ENCODE measurements around the gene FAF1. TPM values are rescaled to one million over a fixed set of nuclear protein-coding genes. Genes with fewer than 3 reads are reported as not detected.
A peak's percentile ranks its signal among the peaks of the same experiment; 100 is the strongest.

The FAF1 gene
- total and polyA plus RNA-seq, 8 donors: 47.4 to 58.3 (median 53.2) TPM

DNA sequence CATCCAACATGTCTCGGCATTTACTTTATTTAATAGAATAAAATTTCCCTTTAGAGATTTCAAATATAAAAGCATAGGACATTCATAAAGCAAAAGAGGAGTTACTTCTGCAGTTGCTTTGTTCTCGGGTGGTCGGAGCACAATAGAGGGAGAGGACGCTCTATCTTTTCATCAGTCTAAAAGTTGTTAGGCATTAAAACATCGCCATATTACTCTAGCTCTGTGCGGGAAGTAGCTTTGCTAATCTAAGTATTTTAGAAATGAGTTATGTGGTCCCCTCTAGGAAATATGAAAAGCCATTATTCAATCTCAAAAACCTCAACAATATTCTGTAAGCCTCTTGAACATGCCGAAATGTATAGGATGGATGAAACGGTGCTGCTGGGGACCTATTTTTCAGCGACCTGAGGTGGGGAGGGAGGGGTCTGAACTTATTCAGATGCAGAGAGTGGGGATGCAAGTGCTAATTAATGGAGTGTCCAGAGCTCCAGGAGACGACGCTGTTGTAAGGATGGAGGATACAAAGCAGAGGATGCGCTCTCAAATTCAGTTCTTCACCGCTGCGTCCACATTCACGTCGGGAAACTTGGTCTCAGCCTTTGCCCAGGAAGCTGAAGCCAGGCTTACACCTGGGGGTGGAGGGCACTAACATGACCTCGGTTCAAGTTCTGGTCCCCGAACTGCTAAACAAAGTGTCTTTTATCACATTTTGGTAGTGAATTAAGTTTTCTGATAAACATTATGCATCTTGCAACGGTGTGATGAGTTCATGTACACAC is 16.2 kb upstream of the FAF1 start:
- intact Hi-C loops (cut with DNase I): no loop called here
- DNase-seq (no peak), ATAC-seq (no peak)
- H3K9me3 ChIP-seq: no peaks in the 10 kb centered on the region
- no peaks in the 10 kb centered on the region for H3K36me3 ChIP-seq
- TF ChIP-seq, protein P1, sequence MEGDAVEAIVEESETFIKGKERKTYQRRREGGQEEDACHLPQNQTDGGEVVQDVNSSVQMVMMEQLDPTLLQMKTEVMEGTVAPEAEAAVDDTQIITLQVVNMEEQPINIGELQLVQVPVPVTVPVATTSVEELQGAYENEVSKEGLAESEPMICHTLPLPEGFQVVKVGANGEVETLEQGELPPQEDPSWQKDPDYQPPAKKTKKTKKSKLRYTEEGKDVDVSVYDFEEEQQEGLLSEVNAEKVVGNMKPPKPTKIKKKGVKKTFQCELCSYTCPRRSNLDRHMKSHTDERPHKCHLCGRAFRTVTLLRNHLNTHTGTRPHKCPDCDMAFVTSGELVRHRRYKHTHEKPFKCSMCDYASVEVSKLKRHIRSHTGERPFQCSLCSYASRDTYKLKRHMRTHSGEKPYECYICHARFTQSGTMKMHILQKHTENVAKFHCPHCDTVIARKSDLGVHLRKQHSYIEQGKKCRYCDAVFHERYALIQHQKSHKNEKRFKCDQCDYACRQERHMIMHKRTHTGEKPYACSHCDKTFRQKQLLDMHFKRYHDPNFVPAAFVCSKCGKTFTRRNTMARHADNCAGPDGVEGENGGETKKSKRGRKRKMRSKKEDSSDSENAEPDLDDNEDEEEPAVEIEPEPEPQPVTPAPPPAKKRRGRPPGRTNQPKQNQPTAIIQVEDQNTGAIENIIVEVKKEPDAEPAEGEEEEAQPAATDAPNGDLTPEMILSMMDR (IDR thresholded peaks at IDR 0.05): no peak
- H3K4me1 ChIP-seq: peaks cover 0 to 17% of the 10 kb centered on the region in 2 donors
- peaks cover 0 to 48% of the 10 kb centered on the region in 2 donors for H3K27me3 ChIP-seq
- H3K27ac ChIP-seq: peak overlapping the region; percentile 86 to 94
- H3K4me3 ChIP-seq: peak overlapping the region; percentile 76 to 77

DNA sequence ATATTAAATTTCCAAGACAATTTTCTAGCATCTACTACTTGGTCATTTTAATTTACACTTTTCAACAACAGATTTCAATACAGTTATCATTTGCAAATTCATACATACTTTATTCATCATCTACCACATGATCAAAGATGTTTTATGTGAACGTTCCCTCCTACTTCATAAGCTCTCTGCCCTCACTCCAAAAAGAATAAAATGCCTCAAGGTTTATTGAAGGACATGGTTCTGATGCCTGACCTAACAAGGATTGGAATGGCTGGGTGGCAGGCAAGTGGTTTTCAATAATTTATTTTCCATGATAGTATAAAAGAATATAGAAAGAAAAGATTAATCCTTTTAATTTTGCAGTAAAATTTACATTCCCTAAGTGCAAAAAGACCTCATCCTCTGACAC is 15.4 kb upstream of the FAF1 start:
- ATAC-seq: no peak
- H3K27me3 ChIP-seq: peaks cover 0 to 40% of the 10 kb centered on the region in 2 donors
- H3K36me3 ChIP-seq: no peaks in the 10 kb centered on the region
- no peak for DNase-seq
- no peaks in the 10 kb centered on the region for H3K9me3 ChIP-seq
- TF ChIP-seq, protein P1 (IDR thresholded peaks at IDR 0.05): no peak
- H3K4me3 ChIP-seq: no peak overlapping the region
- H3K27ac ChIP-seq: no peak overlapping the region
- intact Hi-C loops (cut with DNase I): no loop called here
- peaks cover 0 to 26% of the 10 kb centered on the region in 2 donors for H3K4me1 ChIP-seq

DNA sequence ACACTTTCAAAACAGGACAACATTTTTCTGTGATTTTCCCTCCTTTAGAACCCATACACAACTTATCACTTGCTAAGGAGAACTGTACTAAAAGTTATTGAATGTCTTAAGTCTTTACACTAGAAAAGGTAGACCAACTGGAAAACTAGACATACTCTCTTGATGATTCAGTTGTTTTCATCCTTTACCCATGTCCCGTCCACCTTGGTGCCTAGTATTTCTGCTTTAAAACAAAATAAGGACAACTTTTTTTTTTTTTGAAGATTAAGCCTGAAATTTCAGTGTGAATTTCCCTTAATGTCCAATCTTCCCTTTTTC is 14.5 kb upstream of the FAF1 start:
- H3K27me3 ChIP-seq: peaks cover 0 to 33% of the 10 kb centered on the region in 2 donors
- H3K36me3 ChIP-seq: no peaks in the 10 kb centered on the region
- intact Hi-C loops (cut with DNase I): no loop called here
- DNase-seq (no peak), ATAC-seq (no peak)
- H3K4me3 ChIP-seq: no peak overlapping the region
- H3K9me3 ChIP-seq: no peaks in the 10 kb centered on the region
- peaks cover 0 to 26% of the 10 kb centered on the region in 2 donors for H3K4me1 ChIP-seq
- no peak overlapping the region for H3K27ac ChIP-seq
- TF ChIP-seq, protein P1 (IDR thresholded peaks at IDR 0.05): no peak

DNA sequence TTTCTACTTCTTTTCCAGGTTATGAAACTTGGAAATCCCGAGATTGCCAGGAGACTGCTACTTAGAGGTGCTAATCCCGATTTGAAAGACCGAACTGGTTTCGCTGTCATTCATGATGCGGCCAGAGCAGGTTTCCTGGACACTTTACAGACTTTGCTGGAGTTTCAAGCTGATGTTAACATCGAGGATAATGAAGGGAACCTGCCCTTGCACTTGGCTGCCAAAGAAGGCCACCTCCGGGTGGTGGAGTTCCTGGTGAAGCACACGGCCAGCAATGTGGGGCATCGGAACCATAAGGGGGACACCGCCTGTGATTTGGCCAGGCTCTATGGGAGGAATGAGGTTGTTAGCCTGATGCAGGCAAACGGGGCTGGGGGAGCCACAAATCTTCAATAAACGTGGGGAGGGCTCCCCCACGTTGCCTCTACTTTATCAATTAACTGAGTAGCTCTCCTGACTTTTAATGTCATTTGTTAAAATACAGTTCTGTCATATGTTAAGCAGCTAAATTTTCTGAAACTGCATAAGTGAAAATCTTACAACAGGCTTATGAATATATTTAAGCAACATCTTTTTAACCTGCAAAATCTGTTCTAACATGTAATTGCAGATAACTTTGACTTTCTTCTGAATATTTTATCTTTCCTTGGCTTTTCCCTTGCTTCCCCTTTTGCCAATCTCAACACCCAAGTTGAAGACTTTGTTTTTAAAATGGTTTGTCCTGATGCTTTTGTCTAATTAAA is 14.0 kb upstream of the FAF1 start:
- ATAC-seq: no peak

DNA sequence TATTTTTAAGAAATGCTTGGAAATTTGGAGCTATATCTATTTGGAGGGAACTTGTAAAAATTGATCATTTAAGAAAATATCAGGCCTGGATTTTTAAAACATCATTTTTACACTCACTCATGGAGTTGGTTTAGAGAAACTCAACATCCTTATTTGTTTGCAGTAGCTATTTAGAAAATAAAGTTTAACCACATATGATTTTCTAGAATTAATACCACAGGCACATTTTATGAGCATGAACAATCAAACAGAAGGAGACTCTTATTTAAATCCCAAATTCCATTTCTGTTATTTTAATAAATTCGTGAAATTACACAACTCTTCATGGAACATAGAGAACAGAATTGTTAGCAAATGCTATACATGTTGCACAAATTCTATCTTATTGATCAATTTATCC is 13.2 kb upstream of the FAF1 start:
- Histone ChIP-seq H3K4me3 (no peak overlapping the region), H3K36me3 (no peaks in the 10 kb centered on the region), H3K4me1 (peaks cover 0 to 26% of the 10 kb centered on the region in 2 donors), H3K27me3 (peaks cover 0 to 19% of the 10 kb centered on the region in 2 donors), H3K9me3 (no peaks in the 10 kb centered on the region), H3K27ac (no peak overlapping the region)
- intact Hi-C loops (cut with DNase I): no loop called here
- ATAC-seq (no peak), DNase-seq (no peak)
- TF ChIP-seq, protein P1 (IDR thresholded peaks at IDR 0.05): no peak

More for the DNA sequence above, 14.0 kb upstream of the FAF1 start:
- Histone ChIP-seq H3K4me1 (peaks cover 0 to 26% of the 10 kb centered on the region in 2 donors), H3K27ac (no peak overlapping the region), H3K4me3 (no peak overlapping the region), H3K9me3 (no peaks in the 10 kb centered on the region), H3K36me3 (no peaks in the 10 kb centered on the region), H3K27me3 (peaks cover 0 to 27% of the 10 kb centered on the region in 2 donors)
- DNase-seq: no peak
- intact Hi-C loops (cut with DNase I): no loop called here
- TF ChIP-seq, protein P1 (IDR thresholded peaks at IDR 0.05): no peak
